Thyroid gland (tissue), 4 donors: ENCODE measurements around the gene ROCK2. TPM values are rescaled to one million over a fixed set of nuclear protein-coding genes. Genes with fewer than 3 reads are reported as not detected.

Source experiments
- DNase-seq, 2 donors: peaks; one replicate each; pipeline ENCODE4 v3.0.0-alpha.2; 2019
- H3K27ac ChIP-seq, 3 donors: fragments of 200-600 bp; sonication (generic); 1 replicate in 2 of 3; 2 replicates in 1 of 3; pipeline ENCODE4 v1.5.1; 2016 to 2019; ENCODE audit warnings: mild to moderate bottlenecking in 1 of 3, moderate library complexity in 1 of 3
- H3K27me3 ChIP-seq: fragments of 200-600 bp; sonication (generic); one replicate; pipeline ENCODE4 v1.5.1; 2019
- H3K36me3 ChIP-seq, 2 donors: fragments of 200-600 bp; sonication (generic); one replicate each; pipeline ENCODE4 v1.5.1; 2016 to 2019
- H3K4me1 ChIP-seq, 2 donors: fragments of 200-600 bp; sonication (generic); one replicate each; pipeline ENCODE4 v1.5.1; 2017 to 2019
- H3K4me3 ChIP-seq, 3 donors: fragments of 200-600 bp; sonication (generic); replicated peaks in 1 of 3; 1 replicate in 2 of 3; 2 replicates in 1 of 3; pipeline ENCODE4 v1.5.1; 2016; ENCODE audit warnings: mild to moderate bottlenecking in 1 of 3
- H3K9me3 ChIP-seq: fragments of 200-600 bp; sonication (generic); one replicate; pipeline ENCODE4 v1.5.1; 2017
- CTCF ChIP-seq, 6 experiments: fragments of 200-600 bp in 3 of 6; fragments of 450-650 bp in 3 of 6; sonication (generic) in 3 of 6; IDR thresholded peaks; one replicate each; pipeline ENCODE4 v1.5.1; 2016 to 2019; ENCODE audit warnings: antibody characterized with exemption in 6 of 6, mild to moderate bottlenecking in 2 of 6, inconsistent platforms in 1 of 6, moderate library complexity in 1 of 6
- POLR2A ChIP-seq, 2 donors: fragments of 450-650 bp; IDR thresholded peaks; one replicate each; pipeline ENCODE4 v1.6.1; 2017; ENCODE audit warnings: antibody characterized with exemption in 2 of 2, mild to moderate bottlenecking in 2 of 2, moderate library complexity in 1 of 2
- WGBS, 2 donors: methylation state at CpG; one replicate each; pipeline ENCODE4 v1.1.5; 2017; 5-methylcytosine and 5-hydroxymethylcytosine counted together
- intact Hi-C: fragments of 100-400 bp; cut with DNase I; formaldehyde crosslinking; loops from one replicate; pipeline ENCODE4 v1.15.1; 2023
- total RNA-seq, 4 donors: library from RNA; depleted of rRNA; stranded (reverse); fragments of >200 nt; gene quantifications; one replicate each; pipeline ENCODE4 v1.2.3, GENCODE V29; 2016

Gene ROCK2
- total RNA-seq, 4 donors from 2014 or later: 37.3 to 47.5 (median 42.1) TPM

GRCh38 chr2:11389551-11390398, 45.3 kb upstream of the ROCK2 start:
- Histone ChIP-seq H3K9me3 (no peaks in the 10 kb centered on the region), H3K27ac (peak overlapping the region in 2 of 3 donors; percentile 63 to 78), H3K4me1 (peaks cover 15 to 37% of the 10 kb centered on the region in 2 donors), H3K4me3 (no peak overlapping the region), H3K36me3 (no peaks in the 10 kb centered on the region), H3K27me3 (no peaks in the 10 kb centered on the region)
- 54% methylated on average over 14 to 17 of the region's 18 CpGs for WGBS, 2 donors
- intact Hi-C loops: loop anchor here (10.0 kb wide), 1 partner anchor 45 kb away; the partner anchor contains the start of gene ROCK2
- DNase-seq: peak; percentile 34 to 54
- TF ChIP-seq POLR2A (IDR thresholded peaks at IDR 0.05): peak in 1 of 2 donors; percentile 17
- no peak for TF ChIP-seq CTCF (IDR thresholded peaks at IDR 0.05)

GRCh38 chr2:11389052-11389420, 44.6 kb upstream of the ROCK2 start:
- peak overlapping the region in 2 of 3 donors; percentile 63 to 78 for H3K27ac ChIP-seq
- 71 to 78% methylated on average over 6 of the region's 6 CpGs for WGBS, 2 donors
- no peaks in the 10 kb centered on the region for H3K9me3 ChIP-seq
- TF ChIP-seq POLR2A (IDR thresholded peaks at IDR 0.05) (no peak), CTCF (IDR thresholded peaks at IDR 0.05) (no peak)
- H3K27me3 ChIP-seq: no peaks in the 10 kb centered on the region
- H3K4me3 ChIP-seq: no peak overlapping the region
- DNase-seq: no peak
- peaks cover 15 to 37% of the 10 kb centered on the region in 2 donors for H3K4me1 ChIP-seq
- intact Hi-C loops: no loop called here
- H3K36me3 ChIP-seq: no peaks in the 10 kb centered on the region

GRCh38 chr2:11388262-11389051, 44.0 kb upstream of the ROCK2 start:
- no peak overlapping the region for H3K4me3 ChIP-seq
- no peaks in the 10 kb centered on the region for H3K27me3 ChIP-seq
- TF ChIP-seq POLR2A (IDR thresholded peaks at IDR 0.05) (no peak), CTCF (IDR thresholded peaks at IDR 0.05) (no peak)
- no peaks in the 10 kb centered on the region for H3K36me3 ChIP-seq
- H3K4me1 ChIP-seq: peaks cover 15 to 37% of the 10 kb centered on the region in 2 donors
- WGBS, 2 donors: 79 to 80% methylated on average over 8 of the region's 8 CpGs
- intact Hi-C loops: no loop called here
- H3K9me3 ChIP-seq: no peaks in the 10 kb centered on the region
- DNase-seq: no peak
- H3K27ac ChIP-seq: peak overlapping the region in 1 of 3 donors; percentile 63

GRCh38 chr2:11387843-11388242, 43.4 kb upstream of the ROCK2 start:
- no peaks in the 10 kb centered on the region for H3K36me3 ChIP-seq
- intact Hi-C loops: no loop called here
- no peak for DNase-seq
- peaks cover 15 to 37% of the 10 kb centered on the region in 2 donors for H3K4me1 ChIP-seq
- WGBS, 2 donors: 89 to 94% methylated on average over 8 of the region's 8 CpGs
- no peak overlapping the region for H3K27ac ChIP-seq
- no peak for TF ChIP-seq POLR2A (IDR thresholded peaks at IDR 0.05)
- TF ChIP-seq CTCF (IDR thresholded peaks at IDR 0.05): no peak
- no peaks in the 10 kb centered on the region for H3K9me3 ChIP-seq
- H3K4me3 ChIP-seq: no peak overlapping the region
- H3K27me3 ChIP-seq: no peaks in the 10 kb centered on the region

GRCh38 chr2:11387100-11387390, 42.6 kb upstream of the ROCK2 start:
- Histone ChIP-seq H3K27ac (no peak overlapping the region), H3K4me1 (peaks cover 15 to 37% of the 10 kb centered on the region in 2 donors)
- 79 to 84% methylated on average over 9 of the region's 9 CpGs for WGBS, 2 donors

More at GRCh38 chr2:11387100-11387390, 42.6 kb upstream of the ROCK2 start:
- TF ChIP-seq CTCF (IDR thresholded peaks at IDR 0.05) (no peak), POLR2A (IDR thresholded peaks at IDR 0.05) (no peak)
- no peaks in the 10 kb centered on the region for H3K36me3 ChIP-seq
- H3K4me3 ChIP-seq: no peak overlapping the region
- no peaks in the 10 kb centered on the region for H3K9me3 ChIP-seq
- intact Hi-C loops: no loop called here
- no peaks in the 10 kb centered on the region for H3K27me3 ChIP-seq
- no peak for DNase-seq
